ENCODE results near the gene NHLH2. TPM values are rescaled to one million over a fixed set of nuclear protein-coding genes. Genes with fewer than 3 reads are reported as not detected.

Gene NHLH2
- total RNA-seq, 1 donor from 2014 or later, result not detected

DNA sequence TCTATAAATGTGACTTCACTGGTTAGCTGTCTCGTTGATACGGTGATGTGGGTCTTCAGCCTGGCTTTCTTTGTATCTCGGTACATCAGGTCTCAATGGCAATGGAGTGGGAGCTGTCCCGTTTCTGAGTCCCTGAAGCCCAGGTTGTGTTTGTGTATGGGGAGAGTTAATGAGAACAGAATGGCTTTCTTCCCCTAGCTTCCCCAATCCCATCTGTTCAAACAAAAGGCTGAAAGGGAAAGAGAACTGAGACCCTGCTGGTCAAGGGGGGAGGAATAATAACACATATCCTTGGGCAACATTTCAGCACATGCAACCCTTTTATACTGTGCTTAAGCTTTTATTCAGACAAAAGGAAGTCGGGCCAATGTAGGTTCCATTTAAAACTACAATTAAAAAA, 44.0 kb downstream of the NHLH2 start:
- DNase-seq, result no peak

DNA sequence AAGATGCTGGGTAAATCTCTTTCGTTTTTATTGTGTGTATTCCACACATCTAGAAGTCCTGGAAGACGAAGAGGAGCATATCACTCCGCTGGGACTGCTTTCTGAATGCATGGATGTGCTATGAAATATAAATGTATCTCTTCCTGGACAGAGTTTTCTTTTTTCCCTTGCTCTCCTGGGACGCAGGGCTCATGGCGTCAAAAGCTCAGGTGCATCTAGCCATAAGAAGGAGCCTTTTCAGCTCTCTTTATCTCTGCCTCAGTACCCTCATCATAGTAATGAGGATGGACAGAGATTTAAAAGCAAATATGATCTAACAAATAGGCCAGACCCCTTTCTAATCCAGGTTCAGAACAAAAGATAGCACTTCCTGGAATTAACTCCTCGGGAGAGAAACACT, 44.9 kb downstream of the NHLH2 start:
- DNase-seq, result no peak

DNA sequence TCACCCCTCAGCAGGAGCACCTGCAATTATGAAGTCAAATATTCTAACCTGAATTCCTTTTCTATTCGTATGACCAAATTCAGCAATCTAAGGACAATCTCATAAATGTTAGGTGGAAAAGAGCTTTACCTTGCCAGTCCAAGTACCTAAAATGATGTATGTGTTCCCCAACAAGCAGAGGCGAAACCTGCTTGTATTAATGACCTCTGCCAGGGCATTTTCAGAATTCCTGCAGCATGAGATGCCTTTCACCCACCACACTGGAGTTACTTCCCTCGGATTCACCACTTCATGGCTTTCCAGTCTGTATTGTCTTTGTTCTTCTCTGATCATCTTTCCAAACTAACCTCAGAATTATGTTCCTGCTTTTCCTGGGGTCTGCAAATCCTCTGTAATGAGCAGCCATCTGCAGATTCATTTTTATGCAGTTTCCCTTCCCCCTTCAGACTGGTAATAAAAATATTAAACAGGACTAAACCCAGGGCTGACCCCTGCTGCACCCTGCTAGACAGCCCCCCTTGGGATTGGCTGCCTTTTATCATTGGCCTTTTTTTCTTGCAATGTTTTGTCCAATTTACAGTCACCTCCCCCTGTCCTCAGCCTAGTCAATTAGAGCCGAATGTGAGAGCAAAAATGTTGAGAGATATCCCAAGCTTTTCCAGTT, 45.8 kb downstream of the NHLH2 start:
- no peak for DNase-seq

DNA sequence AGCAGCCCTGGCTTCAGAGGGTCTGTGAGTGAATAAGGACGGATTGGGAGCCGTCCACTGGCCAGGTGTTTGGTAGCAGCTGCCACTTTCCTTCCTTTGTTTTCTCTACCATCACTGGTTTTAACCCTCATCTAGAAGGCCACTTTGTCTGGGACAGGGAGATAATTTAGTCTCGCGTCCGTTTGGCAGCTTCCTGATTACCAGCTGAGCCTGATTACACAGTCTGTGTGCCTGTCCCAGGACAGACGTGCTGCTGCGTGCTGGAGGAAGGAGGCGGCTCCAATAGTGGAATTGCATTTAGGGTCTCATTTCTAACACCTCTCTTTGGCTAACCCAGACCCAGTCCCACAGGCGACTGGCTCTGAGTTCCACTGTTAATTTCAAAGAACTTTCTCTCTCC, 47.8 kb downstream of the NHLH2 start:
- DNase-seq, result no peak

DNA sequence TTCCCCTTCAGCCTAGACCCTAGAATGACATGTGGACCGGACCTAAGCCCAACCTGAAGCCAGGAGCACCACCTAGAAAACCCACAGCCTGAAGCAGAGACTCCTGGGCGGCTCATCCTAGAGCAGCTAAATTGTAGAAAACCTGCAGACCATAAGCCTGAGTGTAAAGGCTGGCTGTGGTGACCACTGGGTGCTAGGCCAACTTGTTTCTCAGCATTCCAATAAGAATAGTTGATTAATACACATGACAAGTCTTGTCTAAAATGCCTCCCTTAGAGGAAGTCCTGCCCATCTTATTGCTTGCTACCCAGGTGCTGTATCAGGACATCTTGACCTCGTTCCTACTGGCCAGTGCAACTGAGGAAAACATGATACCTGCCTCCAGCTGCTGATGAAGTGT, 49.1 kb downstream of the NHLH2 start:
- no peak for DNase-seq

DNA sequence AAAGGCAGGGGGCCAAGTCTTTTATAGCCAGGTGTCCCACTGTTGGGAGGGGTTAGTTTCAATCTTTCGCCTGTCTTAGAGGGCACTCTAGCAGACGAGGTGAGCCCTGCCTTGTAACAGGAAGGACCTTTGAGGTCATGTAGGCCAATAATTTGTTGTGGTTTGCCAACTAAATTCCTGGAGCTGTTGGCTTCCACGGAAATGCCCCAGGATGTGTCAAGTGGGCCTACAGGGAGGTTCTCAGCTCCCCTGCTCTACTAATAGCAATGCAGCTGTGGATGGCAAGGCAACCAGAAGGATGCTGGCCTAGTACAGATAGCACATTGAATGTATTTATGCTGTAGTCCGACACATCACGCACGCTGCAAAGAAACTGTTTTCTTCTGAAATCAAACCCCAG, 50.1 kb downstream of the NHLH2 start:
- no peak for DNase-seq

DNA sequence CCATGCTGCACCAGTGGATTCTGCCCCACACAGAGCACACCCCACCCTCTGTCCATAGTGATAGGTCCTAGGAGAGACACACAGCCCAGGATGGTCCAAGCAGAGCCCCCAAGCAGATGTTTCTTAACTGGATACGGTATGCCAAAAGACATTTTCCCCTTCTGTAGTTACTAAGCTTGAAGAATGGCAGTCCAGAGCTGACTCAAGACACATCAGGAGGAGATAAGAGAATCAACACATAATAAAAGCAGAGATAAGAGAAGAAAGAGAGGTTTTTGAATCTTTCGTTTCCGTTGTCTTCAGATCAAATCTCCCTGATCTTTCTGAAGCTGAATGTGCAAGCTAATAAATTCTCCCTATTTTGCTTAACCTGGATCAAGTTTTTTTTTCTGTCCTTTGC, 50.6 kb downstream of the NHLH2 start:
- DNase-seq, result no peak

Other genes starting within 250 kb of the NHLH2 start
- 16.3 and 24.3 TPM in 2 replicates for gene VANGL1, start 199.2 kb downstream of the NHLH2 start, total RNA-seq
- gene CASQ2, start 72.4 kb downstream of the NHLH2 start, total RNA-seq, result not detected in 2 replicates
- gene SLC22A15, start 135.4 kb upstream of the NHLH2 start, total RNA-seq, result 0.17 TPM in 1 of 2 replicates, not detected in the other

All from dermis blood vessel endothelial cell (primary cell).